K562 (cell line): ENCODE results near the gene CECR2. TPM values are rescaled to one million over a fixed set of nuclear protein-coding genes. Genes with fewer than 3 reads are reported as not detected.

Source experiments
- ATAC-seq: fragments of 200-7000 bp; cut with Tn5 transposase; 3 replicates; pipeline ENCODE4 v1.9.1; 2020; ENCODE audit warnings: moderate library complexity
- BruUV-seq: library from RNA; stranded (reverse); fragments of 400-500 nt; replicated peaks from 2 replicates; lab custom pipeline; 2021; lab: Mats Ljungman, UMichigan
- CTCF ChIA-PET: fragments of 300-600 bp; formaldehyde crosslinking; extraction: SDS; loops from one replicate; lab custom pipeline; 2021; ENCODE audit warnings: low intra/inter-chr PET ratio; lab: Yijun Ruan, JAX
- POLR2A ChIA-PET: fragments of 300-600, 350-650 bp; sonication (Branson Sonifier 250); formaldehyde crosslinking; extraction: SDS; loops from one replicate; lab custom pipeline; 2021; ENCODE audit warnings: antibody characterized with exemption, inconsistent platforms; lab: Yijun Ruan, JAX
- DNase-seq, 4 experiments: peaks; one replicate each; pipeline versions ENCODE4 v3.0.0 to v3.0.0-alpha.2; 2011 to 2018; ENCODE audit warnings: low spot score in 3 of 4, mixed read lengths in 3 of 4; ENCODE audit errors: extremely low read depth in 1 of 4
- FAIRE-seq: peaks from 2 replicates; lab custom pipeline; 2011; peaks lifted over from hg19 to GRCh38; lab: Jason Lieb, UNC
- H2AFZ ChIP-seq: 2 replicates; pipeline ENCODE4 v1.6.0; 2011; ENCODE audit warnings: low read depth, low read length, control low read depth, inconsistent platforms
- H3K27ac ChIP-seq: fragments of 200-600 bp; 3 replicates; pipeline ENCODE4 v1.8.0; 2011; ENCODE audit warnings: low read depth, mild to moderate bottlenecking, control low read depth, inconsistent platforms, low read length, moderate library complexity, mixed read lengths; ENCODE audit errors: extremely low read depth
- H3K27me3 ChIP-seq, 2 experiments: fragments of 300-600 bp in 1 of 2; 2 replicates in 1 of 2; 3 replicates in 1 of 2; pipeline versions ENCODE4 v1.6.0 to v1.8.0; 2011; ENCODE audit warnings: inconsistent platforms in 2 of 2, low read length in 2 of 2, mild to moderate bottlenecking in 1 of 2, mixed read lengths in 1 of 2, moderate library complexity in 1 of 2; ENCODE audit not compliant: control insufficient read depth in 2 of 2, insufficient read depth in 2 of 2
- H3K36me3 ChIP-seq: fragments of 300-600 bp; 3 replicates; pipeline ENCODE4 v1.8.0; 2011; ENCODE audit warnings: mild to moderate bottlenecking, low read length, inconsistent platforms; ENCODE audit not compliant: control insufficient read depth, insufficient read depth
- H3K4me1 ChIP-seq, 2 experiments: fragments of 200-600 bp in 1 of 2; replicated peaks in 1 of 2; 2 replicates in 1 of 2; 3 replicates in 1 of 2; pipeline versions ENCODE4 v1.5.1 to v1.8.0; 2011; ENCODE audit warnings: inconsistent platforms in 2 of 2, low read length in 2 of 2, mild to moderate bottlenecking in 1 of 2, mixed read lengths in 1 of 2, moderate library complexity in 1 of 2; ENCODE audit not compliant: control insufficient read depth in 2 of 2, insufficient read depth in 2 of 2
- H3K4me2 ChIP-seq: 2 replicates; pipeline ENCODE4 v1.6.1; 2011; ENCODE audit warnings: low read length, control low read depth, inconsistent platforms, mixed read lengths; ENCODE audit not compliant: insufficient read depth
- H3K4me3 ChIP-seq: fragments of 200-600 bp; sonication (generic), shearing (Covaris generic); 2 replicates; pipeline ENCODE4 v1.5.1; 2016; ENCODE audit warnings: control low read depth, inconsistent platforms
- H3K79me2 ChIP-seq: fragments of 200-600 bp; 3 replicates; pipeline ENCODE4 v1.8.0; 2011; ENCODE audit warnings: low read length, inconsistent platforms; ENCODE audit not compliant: control insufficient read depth, insufficient read depth
- H3K9ac ChIP-seq, 2 experiments: 2 replicates each; pipeline versions ENCODE4 v1.6.0 to v1.6.1; 2011; ENCODE audit warnings: low read depth in 2 of 2, low read length in 2 of 2, control low read depth in 1 of 2, inconsistent platforms in 1 of 2, mild to moderate bottlenecking in 1 of 2, mixed read lengths in 1 of 2; ENCODE audit not compliant: insufficient read depth in 1 of 2
- H3K9me1 ChIP-seq: one replicate; pipeline ENCODE4 v1.6.0; 2011; ENCODE audit warnings: inconsistent platforms, mild to moderate bottlenecking, low read length, moderate library complexity; ENCODE audit not compliant: control insufficient read depth, insufficient read depth
- H3K9me3 ChIP-seq: replicated peaks from 2 replicates; pipeline ENCODE4 v1.5.1; 2011; ENCODE audit warnings: low read depth, low read length, inconsistent platforms; ENCODE audit not compliant: control insufficient read depth, insufficient read depth
- H4K20me1 ChIP-seq: replicated peaks from 2 replicates; pipeline ENCODE4 v1.6.1; 2011; ENCODE audit warnings: low read length, inconsistent platforms, mixed read lengths; ENCODE audit not compliant: control insufficient read depth, insufficient read depth
- CEBPG ChIP-seq, 3 experiments: fragments of 200-800 bp in 1 of 3; sonication (Bioruptor generic) in 1 of 3; sonication (generic) in 1 of 3; formaldehyde crosslinking in 1 of 3; IDR thresholded peaks in 2 of 3; conservative IDR thresholded peaks in 1 of 3; 2 replicates each; pipeline versions ENCODE4 v1.6.1 to v1.8.0; 2016 to 2022; ENCODE audit warnings: missing compliant biosample characterization in 2 of 3, missing genetic modification characterization in 2 of 3, mild to moderate bottlenecking in 1 of 3, missing genetic modification reagents in 1 of 3
- MGA ChIP-seq: fragments of 450-650 bp; IDR thresholded peaks from 2 replicates; pipeline ENCODE4 v1.6.1; 2016; ENCODE audit warnings: mild to moderate bottlenecking, moderate library complexity
- SETDB1 ChIP-seq: IDR thresholded peaks from one replicate; pipeline ENCODE4 v1.6.1; 2012; ENCODE audit warnings: low read length, control low read depth, inconsistent platforms
- ZNF436 ChIP-seq: fragments of 250-450, 450-650 bp; sonication (Bioruptor Pico); formaldehyde crosslinking; IDR thresholded peaks from 2 replicates; pipeline ENCODE4 v1.7.0; 2020; ENCODE audit warnings: mild to moderate bottlenecking
- WGBS: fragments of 100-300 bp; shearing (Covaris generic); methylation state at CpG from one replicate; pipeline ENCODE4 v1.1.6; 2016; ENCODE audit warnings: low coverage, mixed read lengths; ENCODE audit not compliant: insufficient coverage; ENCODE audit errors: missing lambda C conversion rate; 5-methylcytosine and 5-hydroxymethylcytosine counted together
- in situ Hi-C: fragments of 300-500 bp; cut with MboI; formaldehyde crosslinking; loops from 4 replicates; pipeline ENCODE4 v1.15.0; 2018; ENCODE audit warnings: inconsistent platforms, mixed read lengths
- intact Hi-C: fragments of 100-400 bp; cut with micrococcal nuclease; formaldehyde crosslinking; loops from 2 replicates; pipeline ENCODE4 v1.14.2; 2022
- polyA plus RNA-seq, 8 experiments: library from polyadenylated mRNA; depleted of rRNA in 4 of 8; stranded (reverse) in 5 of 8; unstranded in 3 of 8; fragments of >200 nt; fragmentation: Nextera tagmentation in 2 of 8; fragmentation: Illumina TruSeq in 1 of 8; extraction: Ambion mirVana in 2 of 8; extraction: Trizol in 1 of 8; gene quantifications; 2 replicates each; pipeline versions ENCODE4 v1.2.1 to v1.2.3, GENCODE V29; 2011 to 2014; ENCODE audit warnings: inconsistent platforms in 1 of 8, missing spikeins in 1 of 8
- total RNA-seq, 7 experiments: library from RNA; depleted of rRNA in 6 of 7; stranded (reverse); fragments of >200 nt in 6 of 7; fragmentation: Illumina TruSeq in 2 of 7; extraction: Trizol in 2 of 7; gene quantifications; 2 replicates each; pipeline versions ENCODE4 v1.2.1 to v1.2.3, GENCODE V29; 2011 to 2021; ENCODE audit warnings: low replicate concordance in 1 of 7
- TF ChIP-seq, protein P1 (sequence below), 2 experiments: fragments of 450-650 bp; conservative IDR thresholded peaks; 2 replicates each; pipeline ENCODE4 v1.6.1; 2017; ENCODE audit warnings: mild to moderate bottlenecking in 2 of 2, moderate library complexity in 2 of 2
- TF ChIP-seq, protein P2 (sequence below): sonication (generic); formaldehyde crosslinking; IDR thresholded peaks from 2 replicates; pipeline ENCODE4 v1.8.0; 2022; ENCODE audit warnings: mild to moderate bottlenecking, missing genetic modification reagents

Gene CECR2
- total and polyA plus RNA-seq, 9 of the 15 experiments (the other 6 are each of a cell fraction or from before 2014, with no cell fraction given) = 0.01 to 1.00 (median 0.27) TPM

DNA sequence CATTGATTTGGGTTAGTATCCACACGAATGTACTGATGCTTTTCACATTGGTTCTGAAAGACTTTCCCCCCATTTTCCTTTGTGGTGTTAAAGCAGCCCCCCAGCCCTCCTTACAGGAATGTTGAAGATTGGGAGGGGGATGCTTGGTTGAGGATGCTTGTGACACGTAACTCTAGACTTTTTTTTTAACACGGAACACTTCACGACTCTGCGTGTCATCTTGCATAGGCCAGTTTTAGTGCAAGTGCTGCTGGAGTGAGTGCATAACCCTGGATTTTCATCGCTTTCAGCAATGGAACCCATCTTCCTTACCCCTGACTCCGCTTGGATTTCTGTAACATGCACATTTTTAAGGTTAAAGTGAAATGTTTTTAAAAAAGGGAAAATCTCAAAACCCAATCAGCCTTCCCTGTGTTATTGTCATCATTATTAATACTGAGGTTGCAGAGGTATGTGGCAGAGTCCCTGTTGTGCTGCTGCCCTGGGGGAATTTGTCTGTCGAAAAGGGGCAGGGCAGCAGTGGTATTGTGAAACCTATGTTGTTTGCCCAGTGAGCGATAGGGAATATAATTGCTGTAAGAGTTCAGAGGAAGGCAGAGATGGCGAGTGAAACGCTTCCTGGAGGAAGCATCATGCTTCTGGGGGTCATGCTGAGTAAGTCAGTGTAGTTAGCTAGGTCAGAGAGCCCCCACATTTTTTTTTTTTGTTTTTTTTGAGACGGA, 12.1 kb downstream of the CECR2 start:
- H3K27ac ChIP-seq = no peak overlapping the region
- H3K4me1 ChIP-seq = no peaks in the 10 kb centered on the region
- in situ Hi-C loops = no loop called here
- H3K79me2 ChIP-seq = no peaks in the 10 kb centered on the region
- TF ChIP-seq MGA = no peak
- TF ChIP-seq CEBPG (CRISPR knock-in tag; IDR thresholded peaks at IDR 0.05) = no peak
- TF ChIP-seq CEBPG (tag; conservative IDR thresholded peaks at IDR 0.05 in 1 of 2, IDR thresholded peaks at IDR 0.05 in 1 of 2) = 0 out of 4 replicates have a peak, but pooled peaks of 1 of the 2 experiments have one; percentile 12
- TF ChIP-seq ZNF436 (CRISPR knock-in tag) = no peak
- TF ChIP-seq, protein P1, sequence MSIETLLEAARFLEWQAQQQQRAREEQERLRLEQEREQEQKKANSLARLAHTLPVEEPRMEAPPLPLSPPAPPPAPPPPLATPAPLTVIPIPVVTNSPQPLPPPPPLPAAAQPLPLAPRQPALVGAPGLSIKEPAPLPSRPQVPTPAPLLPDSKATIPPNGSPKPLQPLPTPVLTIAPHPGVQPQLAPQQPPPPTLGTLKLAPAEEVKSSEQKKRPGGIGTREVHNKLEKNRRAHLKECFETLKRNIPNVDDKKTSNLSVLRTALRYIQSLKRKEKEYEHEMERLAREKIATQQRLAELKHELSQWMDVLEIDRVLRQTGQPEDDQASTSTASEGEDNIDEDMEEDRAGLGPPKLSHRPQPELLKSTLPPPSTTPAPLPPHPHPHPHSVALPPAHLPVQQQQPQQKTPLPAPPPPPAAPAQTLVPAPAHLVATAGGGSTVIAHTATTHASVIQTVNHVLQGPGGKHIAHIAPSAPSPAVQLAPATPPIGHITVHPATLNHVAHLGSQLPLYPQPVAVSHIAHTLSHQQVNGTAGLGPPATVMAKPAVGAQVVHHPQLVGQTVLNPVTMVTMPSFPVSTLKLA (conservative IDR thresholded peaks at IDR 0.05) = no peak
- TF ChIP-seq, protein P2, sequence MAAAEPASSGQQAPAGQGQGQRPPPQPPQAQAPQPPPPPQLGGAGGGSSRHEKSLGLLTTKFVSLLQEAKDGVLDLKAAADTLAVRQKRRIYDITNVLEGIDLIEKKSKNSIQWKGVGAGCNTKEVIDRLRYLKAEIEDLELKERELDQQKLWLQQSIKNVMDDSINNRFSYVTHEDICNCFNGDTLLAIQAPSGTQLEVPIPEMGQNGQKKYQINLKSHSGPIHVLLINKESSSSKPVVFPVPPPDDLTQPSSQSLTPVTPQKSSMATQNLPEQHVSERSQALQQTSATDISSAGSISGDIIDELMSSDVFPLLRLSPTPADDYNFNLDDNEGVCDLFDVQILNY (CRISPR knock-in tag) = no peak
- no peak for TF ChIP-seq SETDB1
- no peak overlapping the region for H2AFZ ChIP-seq
- no peaks in the 10 kb centered on the region for H3K36me3 ChIP-seq
- H3K9me3 ChIP-seq = no peaks in the 10 kb centered on the region
- H3K27me3 ChIP-seq = peaks cover 9 to 15% of the 10 kb centered on the region in 2 experiments; a peak in 3 of 5 replicates
- no peak overlapping the region for H3K9ac ChIP-seq
- ChIA-PET CTCF (no interaction called here), POLR2A (no interaction called here)
- H3K4me2 ChIP-seq = no peak overlapping the region
- 5% methylated on average over 12 of the region's 12 CpGs for WGBS
- ATAC-seq (no peak), FAIRE-seq (peak; percentile 32), DNase-seq (no peak)
- H4K20me1 ChIP-seq = no peaks in the 10 kb centered on the region
- no peaks in the 10 kb centered on the region for H3K9me1 ChIP-seq
- H3K4me3 ChIP-seq = no peak overlapping the region
- no TSS peak for BruUV-seq
- intact Hi-C loops = no loop called here
